DOHH2 (cell line): Measurements from ENCODE around the gene NSMF.

ENCODE experiments used
- H3F3A ChIP-seq: fragments of 200-600 bp; sonication (generic), shearing (Covaris generic); 2 replicates; pipeline ENCODE4 v1.6.0; 2016; ENCODE audit warnings: antibody characterized with exemption, mild to moderate bottlenecking; ENCODE audit not compliant: control insufficient read depth, insufficient read depth
- H3K27ac ChIP-seq: fragments of 200-600 bp; sonication (generic); 2 replicates; pipeline ENCODE4 v1.5.1; 2014; ENCODE audit warnings: low read depth, mild to moderate bottlenecking, low read length, moderate library complexity
- H3K27me3 ChIP-seq: fragments of 200-600 bp; sonication (generic); 2 replicates; pipeline ENCODE4 v1.6.1; 2014; ENCODE audit warnings: mild to moderate bottlenecking, low read length, mixed read lengths; ENCODE audit not compliant: control insufficient read depth
- H3K36me3 ChIP-seq: fragments of 200-600 bp; sonication (generic); 2 replicates; pipeline ENCODE4 v1.6.1; 2014; ENCODE audit warnings: mild to moderate bottlenecking, low read length, moderate library complexity, mixed read lengths; ENCODE audit not compliant: control insufficient read depth
- H3K4me1 ChIP-seq: fragments of 200-600 bp; sonication (generic); 2 replicates; pipeline ENCODE4 v1.6.1; 2014; ENCODE audit warnings: mild to moderate bottlenecking, low read length, mixed read lengths; ENCODE audit not compliant: control insufficient read depth
- H3K4me2 ChIP-seq: fragments of 200-600 bp; sonication (generic); 2 replicates; pipeline ENCODE4 v1.6.0; 2014; ENCODE audit warnings: mild to moderate bottlenecking, low read length, moderate library complexity
- H3K4me3 ChIP-seq: fragments of 200-600 bp; sonication (generic); 2 replicates; pipeline ENCODE4 v1.5.1; 2014; ENCODE audit warnings: mild to moderate bottlenecking, low read length, mixed read lengths
- H3K79me2 ChIP-seq: fragments of 200-600 bp; sonication (generic); 2 replicates; pipeline ENCODE4 v1.6.1; 2014; ENCODE audit warnings: mild to moderate bottlenecking, low read length, mixed read lengths; ENCODE audit not compliant: control insufficient read depth
- H3K9me2 ChIP-seq: fragments of 200-600 bp; sonication (generic); replicated peaks from 2 replicates; pipeline ENCODE4 v1.6.1; 2014; ENCODE audit warnings: mild to moderate bottlenecking, low read length, mixed read lengths; ENCODE audit not compliant: control insufficient read depth
- H3K9me3 ChIP-seq: fragments of 200-600 bp; sonication (generic); 2 replicates; pipeline ENCODE4 v1.6.1; 2014; ENCODE audit warnings: antibody characterized with exemption, low read length, mixed read lengths; ENCODE audit not compliant: control insufficient read depth, insufficient read depth
- H4K20me1 ChIP-seq: fragments of 200-600 bp; sonication (generic); 2 replicates; pipeline ENCODE4 v1.6.0; 2014; ENCODE audit warnings: low read depth, mild to moderate bottlenecking, antibody characterized with exemption, low read length, moderate library complexity; ENCODE audit not compliant: control insufficient read depth, insufficient read depth
- CTCF ChIP-seq: fragments of 200-600 bp; sonication (generic); IDR thresholded peaks from one replicate; pipeline ENCODE4 v1.5.1; 2014; ENCODE audit warnings: antibody characterized with exemption, mild to moderate bottlenecking, low read depth, low read length; ENCODE audit not compliant: poor library complexity, severe bottlenecking
- EZH2phosphoT487 ChIP-seq: fragments of 200-600 bp; sonication (generic); IDR thresholded peaks from 2 replicates; pipeline ENCODE4 v1.6.1; 2017; ENCODE audit warnings: borderline replicate concordance, mild to moderate bottlenecking, antibody characterized with exemption, low read length, moderate library complexity, mixed read lengths

Gene NSMF

GRCh38 chr9:137484551-137485315, 25.6 kb upstream of the NSMF start:
- TF ChIP-seq CTCF (no peak), EZH2phosphoT487 (no peak)
- H4K20me1 ChIP-seq, result no peaks in the 10 kb centered on the region
- no peaks in the 10 kb centered on the region for H3F3A ChIP-seq
- no peaks in the 10 kb centered on the region for H3K9me3 ChIP-seq
- H3K36me3 ChIP-seq, result no peaks in the 10 kb centered on the region
- no peaks in the 10 kb centered on the region for H3K27me3 ChIP-seq
- no peaks in the 10 kb centered on the region for H3K4me1 ChIP-seq
- H3K79me2 ChIP-seq, result no peaks in the 10 kb centered on the region
- H3K4me2 ChIP-seq, result no peak overlapping the region
- no peaks in the 10 kb centered on the region for H3K9me2 ChIP-seq
- no peak overlapping the region for H3K27ac ChIP-seq
- H3K4me3 ChIP-seq, result no peak overlapping the region

GRCh38 chr9:137482094-137482781, 23.1 kb upstream of the NSMF start:
- TF ChIP-seq EZH2phosphoT487 (no peak), CTCF (no peak)
- no peaks in the 10 kb centered on the region for H3K9me3 ChIP-seq
- no peak overlapping the region for H3K4me3 ChIP-seq
- no peaks in the 10 kb centered on the region for H3K79me2 ChIP-seq
- no peak overlapping the region for H3K27ac ChIP-seq
- no peaks in the 10 kb centered on the region for H3K4me1 ChIP-seq
- H3K36me3 ChIP-seq, result no peaks in the 10 kb centered on the region
- H4K20me1 ChIP-seq, result no peaks in the 10 kb centered on the region
- H3K27me3 ChIP-seq, result no peaks in the 10 kb centered on the region
- H3K4me2 ChIP-seq, result no peak overlapping the region
- H3F3A ChIP-seq, result no peaks in the 10 kb centered on the region
- no peaks in the 10 kb centered on the region for H3K9me2 ChIP-seq

GRCh38 chr9:137480686-137481683, 21.9 kb upstream of the NSMF start:
- no peaks in the 10 kb centered on the region for H3K27me3 ChIP-seq
- no peak for TF ChIP-seq CTCF
- TF ChIP-seq EZH2phosphoT487, result no peak
- no peaks in the 10 kb centered on the region for H3K36me3 ChIP-seq
- no peak overlapping the region for H3K27ac ChIP-seq
- no peaks in the 10 kb centered on the region for H3K79me2 ChIP-seq
- no peaks in the 10 kb centered on the region for H4K20me1 ChIP-seq
- H3K4me2 ChIP-seq, result no peak overlapping the region
- peaks cover 3% of the 10 kb centered on the region for H3K9me3 ChIP-seq
- no peaks in the 10 kb centered on the region for H3K4me1 ChIP-seq
- no peaks in the 10 kb centered on the region for H3K9me2 ChIP-seq
- no peak overlapping the region for H3K4me3 ChIP-seq
- H3F3A ChIP-seq, result no peaks in the 10 kb centered on the region
